Loucy (cell line): ENCODE data around the gene RHOT1.

Source experiments
- CTCF ChIP-seq: fragments of 200-600 bp; sonication (generic); conservative IDR thresholded peaks from 2 replicates; pipeline ENCODE4 v1.5.1; 2014; ENCODE audit warnings: mild to moderate bottlenecking, antibody characterized with exemption, low read length
- EZH2phosphoT487 ChIP-seq: fragments of 200-600 bp; IDR thresholded peaks from 2 replicates; pipeline ENCODE4 v1.6.1; 2018; ENCODE audit warnings: antibody characterized with exemption, mild to moderate bottlenecking, moderate library complexity, borderline replicate concordance

GRCh38 chr17:32265192-32265923 lies 123.1 kb downstream of the RHOT1 start, which contains the start of gene RHBDL3:
- TF ChIP-seq CTCF (no peak), EZH2phosphoT487 (no peak)
